GM12878 (cell line): Measurements from ENCODE around the gene SPRED3. TPM values are rescaled to one million over a fixed set of nuclear protein-coding genes. Genes with fewer than 3 reads are reported as not detected.

Source experiments
- ATAC-seq: fragments of 200-7000 bp; cut with Tn5 transposase; 3 replicates; pipeline ENCODE4 v1.9.1; 2020; ENCODE audit warnings: mild to moderate bottlenecking, moderate library complexity
- BruUV-seq: library from RNA; stranded (reverse); fragments of 400-500 nt; replicated peaks from 2 replicates; lab custom pipeline; 2021; lab: Mats Ljungman, UMichigan
- CTCF ChIA-PET: fragments of 300-600 bp; sonication (Branson Sonifier 250); formaldehyde crosslinking; extraction: SDS; loops from one replicate; lab custom pipeline; 2021; ENCODE audit warnings: inconsistent platforms; lab: Yijun Ruan, JAX
- POLR2A ChIA-PET: fragments of 350-600 bp; formaldehyde crosslinking; extraction: SDS; loops from one replicate; lab custom pipeline; 2021; ENCODE audit warnings: inconsistent platforms; lab: Charles Lee
- RAD21 ChIA-PET: fragments of 300-600 bp; sonication (Branson Sonifier 250); formaldehyde crosslinking; loops from one replicate; lab custom pipeline; 2023; ENCODE audit warnings: antibody characterized with exemption; ENCODE audit not compliant: unreplicated experiment; lab: Charles Lee
- SMC1A ChIA-PET: fragments of 300-600 bp; sonication (Branson Sonifier 250); formaldehyde crosslinking; loops from one replicate; lab custom pipeline; 2023; ENCODE audit not compliant: unreplicated experiment, uncharacterized antibody; lab: Charles Lee
- DNase-seq: peaks from one replicate; pipeline ENCODE4 v3.0.0-alpha.2; 2011; ENCODE audit warnings: low read depth, low spot score
- FAIRE-seq: peaks from 3 replicates; lab custom pipeline; 2011; peaks lifted over from hg19 to GRCh38; lab: Jason Lieb, UNC
- H2AFZ ChIP-seq: 2 replicates; pipeline ENCODE4 v1.6.0; 2011; ENCODE audit warnings: low read depth, low read length, control low read depth; ENCODE audit not compliant: control insufficient read depth
- H3K27ac ChIP-seq: 2 replicates; pipeline ENCODE4 v1.5.1; 2011; ENCODE audit warnings: control low read depth; ENCODE audit not compliant: control insufficient read depth, insufficient read depth
- H3K27me3 ChIP-seq, 2 experiments: replicated peaks in 1 of 2; 2 replicates each; pipeline versions ENCODE4 v1.6.0 to v1.6.1; 2011; ENCODE audit warnings: low read length in 1 of 2; ENCODE audit not compliant: control insufficient read depth in 2 of 2, insufficient read depth in 2 of 2
- H3K36me3 ChIP-seq, 2 experiments: 2 replicates each; pipeline ENCODE4 v1.5.1; 2011; ENCODE audit warnings: low read length in 1 of 2; ENCODE audit not compliant: control insufficient read depth in 2 of 2, insufficient read depth in 2 of 2
- H3K4me1 ChIP-seq: 2 replicates; pipeline ENCODE4 v1.6.1; 2011; ENCODE audit warnings: mild to moderate bottlenecking, low read length, moderate library complexity, mixed read lengths; ENCODE audit not compliant: control insufficient read depth, insufficient read depth
- H3K4me2 ChIP-seq: 2 replicates; pipeline ENCODE4 v1.6.0; 2011; ENCODE audit warnings: control low read depth; ENCODE audit not compliant: control insufficient read depth, insufficient read depth
- H3K4me3 ChIP-seq: fragments of 200-600 bp; sonication (generic); 2 replicates; pipeline ENCODE4 v1.5.1; 2016
- H3K79me2 ChIP-seq: 2 replicates; pipeline ENCODE4 v1.6.0; 2011; ENCODE audit warnings: low read length; ENCODE audit not compliant: control insufficient read depth, insufficient read depth
- H3K9ac ChIP-seq: 2 replicates; pipeline ENCODE4 v1.8.0; 2011; ENCODE audit warnings: low read length, control low read depth, mixed read lengths; ENCODE audit not compliant: control insufficient read depth, insufficient read depth
- H3K9me3 ChIP-seq: replicated peaks from 3 replicates; pipeline ENCODE4 v1.5.1; 2011; ENCODE audit warnings: mild to moderate bottlenecking, low read length; ENCODE audit not compliant: control insufficient read depth, insufficient read depth
- H4K20me1 ChIP-seq: 2 replicates; pipeline ENCODE4 v1.6.0; 2011; ENCODE audit not compliant: control insufficient read depth, insufficient read depth
- CREM ChIP-seq: IDR thresholded peaks from 2 replicates; pipeline ENCODE4 v1.6.1; 2014; ENCODE audit warnings: antibody characterized with exemption, low read depth
- EGR1 ChIP-seq, 2 experiments: IDR thresholded peaks; 1 replicate in 1 of 2; 2 replicates in 1 of 2; pipeline ENCODE4 v1.6.1; 2011 to 2012; ENCODE audit warnings: low read depth in 2 of 2, low read length in 2 of 2, borderline replicate concordance in 1 of 2, mild to moderate bottlenecking in 1 of 2, moderate library complexity in 1 of 2
- HDAC6 ChIP-seq: fragments of 200-600 bp; sonication (generic); IDR thresholded peaks from one replicate; pipeline ENCODE4 v1.8.0; 2017; ENCODE audit warnings: antibody characterized with exemption; ENCODE audit not compliant: unreplicated experiment
- MTA2 ChIP-seq: fragments of 450-650 bp; IDR thresholded peaks from 2 replicates; pipeline ENCODE4 v1.6.1; 2016; ENCODE audit warnings: low read depth, mild to moderate bottlenecking, moderate library complexity
- SIN3A ChIP-seq: IDR thresholded peaks from 2 replicates; pipeline ENCODE4 v1.6.1; 2012; ENCODE audit warnings: low read depth, low read length, improper control_type of control experiment
- USF2 ChIP-seq: IDR thresholded peaks from 2 replicates; pipeline ENCODE4 v1.6.1; 2011; ENCODE audit warnings: low read depth, low read length, improper control_type of control experiment, borderline replicate concordance
- WGBS: methylation state at CpG from one replicate; pipeline ENCODE4 v1.1.6; 2016; ENCODE audit warnings: low lambda C conversion rate; ENCODE audit not compliant: insufficient replicate concordance, insufficient coverage; ENCODE audit errors: missing lambda C conversion rate; 5-methylcytosine and 5-hydroxymethylcytosine counted together
- in situ Hi-C: fragments of 300-500 bp; cut with MboI; formaldehyde crosslinking; loops from 9 replicates; pipeline ENCODE4 v1.14.3; 2018; ENCODE audit warnings: mixed read lengths
- intact Hi-C: fragments of 100-400 bp; cut with micrococcal nuclease; formaldehyde crosslinking; loops from one replicate; pipeline ENCODE4 v1.14.2; 2022; ENCODE audit not compliant: unreplicated experiment
- polyA plus RNA-seq, 11 experiments: library from polyadenylated mRNA; depleted of rRNA in 4 of 11; unstranded in 6 of 11; stranded (reverse) in 5 of 11; fragments of >200 nt; fragmentation: Nextera tagmentation in 4 of 11; fragmentation: Illumina TruSeq in 1 of 11; extraction: Ambion mirVana in 4 of 11; extraction: Trizol in 1 of 11; gene quantifications; 1 replicate in 1 of 11; 2 replicates in 10 of 11; pipeline versions ENCODE4 v1.2.1 to v1.2.3, GENCODE V29; 2011 to 2016; ENCODE audit warnings: inconsistent platforms in 2 of 11, missing spikeins in 2 of 11, low read depth in 1 of 11
- total RNA-seq, 4 experiments: library from RNA; depleted of rRNA in 3 of 4; stranded (reverse); fragments of >200 nt in 3 of 4; fragmentation: Illumina TruSeq in 1 of 4; extraction: Trizol in 1 of 4; gene quantifications; 2 replicates each; pipeline versions ENCODE4 v1.2.1 to v1.2.3, GENCODE V29; 2013 to 2021
- TF ChIP-seq, protein P1 (sequence below): IDR thresholded peaks from 2 replicates; pipeline ENCODE4 v1.6.1; 2012; ENCODE audit warnings: low read depth, low read length, improper control_type of control experiment

SPRED3 gene
- total and polyA plus RNA-seq, 10 of the 15 experiments (the other 5 are each of a cell fraction or from before 2014, with no cell fraction given) = 0.09 to 1.5 (median 0.31) TPM; not detected in 2

DNA sequence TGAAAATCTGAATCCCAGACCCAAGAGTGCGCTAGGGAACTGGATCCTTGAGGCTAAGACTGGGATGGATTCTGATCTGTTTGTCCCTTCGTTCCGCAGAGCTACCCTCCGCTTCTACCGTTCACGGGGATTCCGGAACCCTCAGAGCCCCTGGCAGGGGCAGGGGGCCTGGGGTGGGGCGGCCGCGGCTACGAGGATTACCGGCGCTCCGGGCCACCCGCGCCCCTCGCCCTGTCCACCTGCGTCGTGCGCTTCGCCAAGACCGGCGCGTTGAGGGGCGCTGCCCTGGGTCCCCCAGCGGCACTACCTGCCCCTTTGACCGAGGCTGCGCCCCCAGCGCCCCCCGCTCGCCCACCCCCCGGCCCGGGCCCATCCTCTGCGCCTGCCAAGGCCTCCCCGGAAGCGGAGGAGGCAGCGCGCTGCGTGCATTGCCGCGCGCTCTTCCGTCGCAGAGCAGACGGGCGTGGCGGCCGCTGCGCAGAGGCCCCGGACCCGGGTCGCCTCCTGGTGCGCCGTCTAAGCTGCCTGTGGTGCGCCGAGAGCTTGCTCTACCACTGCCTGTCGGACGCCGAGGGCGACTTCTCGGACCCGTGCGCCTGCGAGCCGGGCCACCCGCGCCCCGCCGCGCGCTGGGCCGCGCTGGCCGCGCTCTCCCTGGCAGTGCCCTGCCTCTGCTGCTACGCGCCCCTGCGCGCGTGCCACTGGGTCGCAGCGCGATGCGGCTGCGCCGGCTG is 7.1 kb downstream of the SPRED3 start:
- H3K27me3 ChIP-seq = peaks cover 2 to 5% of the 10 kb centered on the region in 2 experiments; a peak in 3 of 4 replicates
- no peak overlapping the region for H2AFZ ChIP-seq
- H3K79me2 ChIP-seq = no peaks in the 10 kb centered on the region
- in situ Hi-C loops (no loop called here), intact Hi-C loops (no loop called here)
- H3K9ac ChIP-seq = no peak overlapping the region
- TF ChIP-seq MTA2 (no peak), USF2 (no peak), CREM (no peak), SIN3A (no peak), EGR1 (IDR thresholded peaks at IDR 0.05; ENCODE audit: borderline replicate concordance in 1 of 2, low read depth in 2 of 2, low read length in 2 of 2) (peak in 1 of 2 experiments; percentile 20; a peak in 1 of 3 replicates), HDAC6 (peak; percentile 78)
- TF ChIP-seq, protein P1, sequence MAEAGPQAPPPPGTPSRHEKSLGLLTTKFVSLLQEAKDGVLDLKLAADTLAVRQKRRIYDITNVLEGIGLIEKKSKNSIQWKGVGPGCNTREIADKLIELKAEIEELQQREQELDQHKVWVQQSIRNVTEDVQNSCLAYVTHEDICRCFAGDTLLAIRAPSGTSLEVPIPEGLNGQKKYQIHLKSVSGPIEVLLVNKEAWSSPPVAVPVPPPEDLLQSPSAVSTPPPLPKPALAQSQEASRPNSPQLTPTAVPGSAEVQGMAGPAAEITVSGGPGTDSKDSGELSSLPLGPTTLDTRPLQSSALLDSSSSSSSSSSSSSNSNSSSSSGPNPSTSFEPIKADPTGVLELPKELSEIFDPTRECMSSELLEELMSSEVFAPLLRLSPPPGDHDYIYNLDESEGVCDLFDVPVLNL = no peak
- FAIRE-seq (no peak), DNase-seq (no peak), ATAC-seq (no peak)
- no peak overlapping the region for H3K27ac ChIP-seq
- WGBS = 7% methylated on average over 72 of the region's 86 CpGs
- no peaks in the 10 kb centered on the region for H3K36me3 ChIP-seq
- 0 out of 2 replicates have a peak overlapping the region, but pooled peaks have one; percentile 14 for H3K4me2 ChIP-seq
- RAD21 ChIA-PET = interaction anchor here (0.8 kb wide), 1 partner anchor 161 kb away, joined by 4 read pairs; no protein-coding TSS in a partner anchor
- no peak overlapping the region for H3K4me3 ChIP-seq
- no TSS peak for BruUV-seq
- no peaks in the 10 kb centered on the region for H4K20me1 ChIP-seq
- POLR2A ChIA-PET = no interaction called here
- CTCF ChIA-PET = no interaction called here
- no peaks in the 10 kb centered on the region for H3K4me1 ChIP-seq
- SMC1A ChIA-PET = no interaction called here
- no peaks in the 10 kb centered on the region for H3K9me3 ChIP-seq
